HL-60 (cell line): Measurements from ENCODE around the gene FBXO15.

Experiments used
- DNase-seq, 2 experiments: peaks; one replicate each; pipeline ENCODE4 v3.0.0-alpha.2; 2010 to 2020; ENCODE audit warnings: low read depth in 1 of 2, low spot score in 1 of 2
- H3K27ac ChIP-seq: fragments of 250-450 bp; sonication (Bioruptor Pico); replicated peaks from 2 replicates; pipeline ENCODE4 v1.5.1; 2020; ENCODE audit warnings: mild to moderate bottlenecking, moderate library complexity
- H3K27me3 ChIP-seq: fragments of 250-450 bp; sonication (Bioruptor Pico); 2 replicates; pipeline ENCODE4 v1.5.1; 2021; ENCODE audit warnings: mild to moderate bottlenecking, moderate library complexity; ENCODE audit not compliant: insufficient read depth, poor library complexity, severe bottlenecking
- H3K4me3 ChIP-seq: replicated peaks from 2 replicates; pipeline ENCODE4 v1.5.1; 2011; ENCODE audit warnings: mild to moderate bottlenecking, control low read depth, low read length; ENCODE audit not compliant: insufficient read depth
- GABPA ChIP-seq: IDR thresholded peaks from 2 replicates; pipeline ENCODE4 v1.6.1; 2012; ENCODE audit warnings: low read depth
- POLR2AphosphoS5 ChIP-seq: IDR thresholded peaks from 2 replicates; pipeline ENCODE4 v1.6.1; 2012; ENCODE audit warnings: low read depth
- SPI1 ChIP-seq: IDR thresholded peaks from 2 replicates; pipeline ENCODE4 v1.6.1; 2012; ENCODE audit warnings: low read depth, mild to moderate bottlenecking, borderline replicate concordance
- TF ChIP-seq, protein P1 (sequence below): IDR thresholded peaks from 2 replicates; pipeline ENCODE4 v1.6.1; 2012; ENCODE audit warnings: low read depth; ENCODE audit not compliant: insufficient replicate concordance
- TF ChIP-seq, protein P2 (sequence below): IDR thresholded peaks from one replicate; pipeline ENCODE4 v1.5.1; 2011; ENCODE audit warnings: low read length, control low read depth, inconsistent platforms; ENCODE audit not compliant: insufficient read depth

The FBXO15 gene

DNA sequence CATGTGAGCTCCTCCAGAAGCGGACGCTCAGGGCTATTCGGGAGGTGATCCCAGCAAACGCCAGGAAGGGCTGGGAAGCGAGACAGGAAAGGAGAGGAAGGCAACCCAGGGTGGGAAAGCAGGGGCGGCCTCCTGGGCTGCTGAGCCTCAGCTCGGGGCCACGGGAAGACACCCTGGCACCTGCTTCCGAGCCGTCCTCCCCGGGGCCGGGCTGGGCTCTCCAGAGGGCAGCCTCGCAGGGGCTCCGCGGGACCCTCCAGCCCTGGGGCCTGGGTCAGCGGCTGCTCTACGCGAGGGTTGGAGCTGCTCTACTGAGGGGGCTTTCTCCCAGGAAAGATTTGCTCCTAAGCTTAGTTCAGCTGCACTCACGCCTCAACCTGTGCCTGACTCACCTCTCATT lies 34.7 kb upstream of the FBXO15 start:
- TF ChIP-seq, protein P1, sequence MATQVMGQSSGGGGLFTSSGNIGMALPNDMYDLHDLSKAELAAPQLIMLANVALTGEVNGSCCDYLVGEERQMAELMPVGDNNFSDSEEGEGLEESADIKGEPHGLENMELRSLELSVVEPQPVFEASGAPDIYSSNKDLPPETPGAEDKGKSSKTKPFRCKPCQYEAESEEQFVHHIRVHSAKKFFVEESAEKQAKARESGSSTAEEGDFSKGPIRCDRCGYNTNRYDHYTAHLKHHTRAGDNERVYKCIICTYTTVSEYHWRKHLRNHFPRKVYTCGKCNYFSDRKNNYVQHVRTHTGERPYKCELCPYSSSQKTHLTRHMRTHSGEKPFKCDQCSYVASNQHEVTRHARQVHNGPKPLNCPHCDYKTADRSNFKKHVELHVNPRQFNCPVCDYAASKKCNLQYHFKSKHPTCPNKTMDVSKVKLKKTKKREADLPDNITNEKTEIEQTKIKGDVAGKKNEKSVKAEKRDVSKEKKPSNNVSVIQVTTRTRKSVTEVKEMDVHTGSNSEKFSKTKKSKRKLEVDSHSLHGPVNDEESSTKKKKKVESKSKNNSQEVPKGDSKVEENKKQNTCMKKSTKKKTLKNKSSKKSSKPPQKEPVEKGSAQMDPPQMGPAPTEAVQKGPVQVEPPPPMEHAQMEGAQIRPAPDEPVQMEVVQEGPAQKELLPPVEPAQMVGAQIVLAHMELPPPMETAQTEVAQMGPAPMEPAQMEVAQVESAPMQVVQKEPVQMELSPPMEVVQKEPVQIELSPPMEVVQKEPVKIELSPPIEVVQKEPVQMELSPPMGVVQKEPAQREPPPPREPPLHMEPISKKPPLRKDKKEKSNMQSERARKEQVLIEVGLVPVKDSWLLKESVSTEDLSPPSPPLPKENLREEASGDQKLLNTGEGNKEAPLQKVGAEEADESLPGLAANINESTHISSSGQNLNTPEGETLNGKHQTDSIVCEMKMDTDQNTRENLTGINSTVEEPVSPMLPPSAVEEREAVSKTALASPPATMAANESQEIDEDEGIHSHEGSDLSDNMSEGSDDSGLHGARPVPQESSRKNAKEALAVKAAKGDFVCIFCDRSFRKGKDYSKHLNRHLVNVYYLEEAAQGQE: no peak
- TF ChIP-seq POLR2AphosphoS5 (no peak), SPI1 (no peak), GABPA (no peak)
- TF ChIP-seq, protein P2, sequence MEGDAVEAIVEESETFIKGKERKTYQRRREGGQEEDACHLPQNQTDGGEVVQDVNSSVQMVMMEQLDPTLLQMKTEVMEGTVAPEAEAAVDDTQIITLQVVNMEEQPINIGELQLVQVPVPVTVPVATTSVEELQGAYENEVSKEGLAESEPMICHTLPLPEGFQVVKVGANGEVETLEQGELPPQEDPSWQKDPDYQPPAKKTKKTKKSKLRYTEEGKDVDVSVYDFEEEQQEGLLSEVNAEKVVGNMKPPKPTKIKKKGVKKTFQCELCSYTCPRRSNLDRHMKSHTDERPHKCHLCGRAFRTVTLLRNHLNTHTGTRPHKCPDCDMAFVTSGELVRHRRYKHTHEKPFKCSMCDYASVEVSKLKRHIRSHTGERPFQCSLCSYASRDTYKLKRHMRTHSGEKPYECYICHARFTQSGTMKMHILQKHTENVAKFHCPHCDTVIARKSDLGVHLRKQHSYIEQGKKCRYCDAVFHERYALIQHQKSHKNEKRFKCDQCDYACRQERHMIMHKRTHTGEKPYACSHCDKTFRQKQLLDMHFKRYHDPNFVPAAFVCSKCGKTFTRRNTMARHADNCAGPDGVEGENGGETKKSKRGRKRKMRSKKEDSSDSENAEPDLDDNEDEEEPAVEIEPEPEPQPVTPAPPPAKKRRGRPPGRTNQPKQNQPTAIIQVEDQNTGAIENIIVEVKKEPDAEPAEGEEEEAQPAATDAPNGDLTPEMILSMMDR: no peak
- DNase-seq: no peak
- no peaks in the 10 kb centered on the region for H3K27me3 ChIP-seq
- H3K27ac ChIP-seq: no peak overlapping the region
- H3K4me3 ChIP-seq: no peak overlapping the region

DNA sequence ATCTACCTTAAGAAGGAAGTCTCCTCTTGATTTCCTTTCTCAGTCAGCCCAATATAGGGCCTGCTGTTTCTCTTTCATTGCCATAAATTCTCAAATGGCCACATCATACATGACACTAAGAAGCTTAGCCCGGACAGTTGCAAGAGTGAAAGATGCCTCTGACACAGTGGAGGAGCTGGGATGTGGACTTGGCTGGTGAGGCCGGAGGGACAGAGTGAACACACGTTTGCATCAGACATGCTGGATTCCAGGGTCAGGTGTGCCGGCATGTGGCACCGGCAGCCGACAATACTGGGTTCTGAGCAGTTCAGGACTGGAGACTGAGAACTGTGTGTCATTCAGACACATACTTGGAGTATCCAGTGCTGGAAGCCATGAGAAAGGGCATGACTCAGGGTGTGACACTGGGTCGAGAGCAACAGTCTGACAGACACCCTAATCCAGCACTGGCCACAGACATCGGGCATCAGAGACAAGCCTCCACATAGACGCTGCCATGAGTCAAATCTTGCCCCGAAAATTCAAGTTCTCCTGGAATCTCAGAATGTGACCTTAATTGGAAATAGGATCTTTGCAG lies 32.1 kb upstream of the FBXO15 start:
- no peak overlapping the region for H3K4me3 ChIP-seq
- TF ChIP-seq, protein P2: no peak
- TF ChIP-seq, protein P1: no peak
- no peak for TF ChIP-seq POLR2AphosphoS5
- no peak for TF ChIP-seq SPI1
- TF ChIP-seq GABPA: no peak
- H3K27me3 ChIP-seq: no peaks in the 10 kb centered on the region

DNA sequence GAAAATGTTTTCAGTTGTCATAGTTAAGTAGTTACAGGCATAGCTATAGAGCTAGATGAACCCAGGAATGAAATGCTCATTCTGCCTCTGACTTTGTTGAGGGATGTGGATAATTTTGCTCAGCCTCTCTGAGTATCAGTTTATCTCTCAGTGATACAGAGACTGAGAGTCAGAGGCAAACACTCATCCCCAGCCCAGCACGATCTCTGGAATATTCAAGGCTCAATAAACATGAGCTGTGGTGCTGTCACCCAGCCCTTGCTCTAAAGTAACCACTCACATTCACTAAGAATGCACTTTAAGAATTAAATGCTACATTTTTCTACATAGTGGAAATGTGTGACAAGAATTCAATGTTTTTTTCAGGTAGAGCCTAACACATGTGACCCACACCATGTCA lies 31.2 kb upstream of the FBXO15 start:
- no peak overlapping the region for H3K4me3 ChIP-seq
- H3K27ac ChIP-seq: no peak overlapping the region
- TF ChIP-seq POLR2AphosphoS5: no peak
- TF ChIP-seq, protein P2: no peak
- TF ChIP-seq GABPA: no peak
- TF ChIP-seq, protein P1: no peak
- TF ChIP-seq SPI1: no peak
- no peak for DNase-seq
- no peaks in the 10 kb centered on the region for H3K27me3 ChIP-seq

More for the DNA sequence above, 32.1 kb upstream of the FBXO15 start:
- no peak overlapping the region for H3K27ac ChIP-seq
- DNase-seq: no peak
